WI38 (cell line): ENCODE data around the gene TENM4.

Source experiments
- H3K4me3 ChIP-seq: 2 replicates; pipeline ENCODE4 v1.5.1; 2011; ENCODE audit warnings: low read depth, mild to moderate bottlenecking, control low read depth, low read length
- CTCF ChIP-seq: IDR thresholded peaks from 2 replicates; pipeline ENCODE4 v1.5.1; 2012; ENCODE audit warnings: low read depth, mild to moderate bottlenecking, control low read depth, low read length

TENM4 gene

GRCh38 chr11:79265756-79266322, 175.0 kb downstream of the TENM4 start:
- no peak for TF ChIP-seq CTCF
- no peak overlapping the region for H3K4me3 ChIP-seq

GRCh38 chr11:79264284-79264683, 176.5 kb downstream of the TENM4 start:
- TF ChIP-seq CTCF = no peak
- no peak overlapping the region for H3K4me3 ChIP-seq

- TF ChIP-seq CTCF = no peak
- no peak overlapping the region for H3K4me3 ChIP-seq
These were observed 177.8 kb downstream of the TENM4 start for GRCh38 chr11:79263001-79263400.

- H3K4me3 ChIP-seq = no peak overlapping the region
- no peak for TF ChIP-seq CTCF
These were observed 178.6 kb downstream of the TENM4 start for GRCh38 chr11:79262221-79262620.

- H3K4me3 ChIP-seq = no peak overlapping the region
- no peak for TF ChIP-seq CTCF
These were observed 179.1 kb downstream of the TENM4 start for GRCh38 chr11:79261684-79262083.

GRCh38 chr11:79259800-79260199, 181.0 kb downstream of the TENM4 start:
- TF ChIP-seq CTCF = no peak
- no peak overlapping the region for H3K4me3 ChIP-seq

GRCh38 chr11:79258576-79258975, 182.3 kb downstream of the TENM4 start:
- H3K4me3 ChIP-seq = no peak overlapping the region
- TF ChIP-seq CTCF = no peak
